ENCODE results near the gene GGCX. TPM values are rescaled to one million over a fixed set of nuclear protein-coding genes. Genes with fewer than 3 reads are reported as not detected.
"Not testable (repeated sequence)": the region's sequence is repeated elsewhere in the genome, so short reads cannot be mapped to it uniquely, and the experiment has no call there.

GGCX gene
- 28.1 TPM for total RNA-seq
- long read RNA-seq, full-length matches to known transcripts: 15 of 38 reads
- long read RNA-seq, partial matches to known transcripts: 16 of 38 reads
- long read RNA-seq, other reads (novel, unspliced or antisense): 7 of 38 reads

DNA sequence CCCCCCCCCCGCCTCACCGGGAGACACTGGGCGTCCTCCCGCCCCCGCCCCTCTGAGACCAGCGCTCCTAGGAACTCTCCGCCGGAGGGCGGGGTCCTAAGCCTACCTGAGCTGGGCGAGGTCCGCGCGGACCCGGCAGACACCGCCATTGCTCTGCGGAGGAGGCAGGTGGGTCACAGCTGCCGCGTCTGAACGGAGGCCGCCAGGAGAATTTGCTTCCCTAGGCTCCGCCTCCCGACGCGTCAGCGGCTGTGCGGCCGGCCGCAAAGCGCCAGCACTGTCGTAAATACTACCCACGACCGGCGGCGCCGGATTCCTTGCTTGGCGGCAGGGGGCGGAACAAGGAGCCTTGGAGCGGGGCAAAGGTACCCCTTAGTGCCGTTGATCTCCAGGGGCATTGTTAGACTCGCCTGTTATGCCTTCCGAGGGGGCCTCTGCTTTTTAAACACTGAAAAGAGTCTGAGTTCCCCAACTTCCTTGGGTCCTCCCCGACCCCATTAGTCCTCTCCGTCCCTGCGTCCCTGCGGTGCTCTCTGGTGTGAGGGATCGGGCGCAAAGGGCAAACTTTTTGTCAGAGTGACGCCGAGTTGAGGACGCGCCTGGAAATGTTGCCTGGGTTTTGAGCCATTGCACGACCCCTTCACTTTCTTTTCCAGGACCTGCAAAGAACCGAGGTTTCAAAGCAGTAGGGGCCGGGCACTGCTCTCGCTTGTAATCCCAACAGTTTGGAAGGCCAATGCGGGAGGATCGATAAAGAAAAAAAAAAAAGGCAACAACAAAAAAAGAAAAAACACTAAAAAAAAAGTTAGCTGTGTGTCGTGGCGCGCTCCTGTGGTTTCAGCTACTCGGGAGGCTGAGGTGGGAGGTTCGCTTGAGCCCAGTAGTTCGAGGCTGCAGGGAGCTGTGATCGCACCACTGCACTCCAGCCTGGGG lies at the start of gene GGCX:
TSS of gene GGCX (minus strand) at position 214 of the 933 bp plus-strand sequence. CDS start at position 149, 65 bp downstream.
- peak; percentile 93 for ATAC-seq
- DNase-seq: peak; percentile 98
- intact Hi-C loops (cut with micrococcal nuclease): no loop called here

DNA sequence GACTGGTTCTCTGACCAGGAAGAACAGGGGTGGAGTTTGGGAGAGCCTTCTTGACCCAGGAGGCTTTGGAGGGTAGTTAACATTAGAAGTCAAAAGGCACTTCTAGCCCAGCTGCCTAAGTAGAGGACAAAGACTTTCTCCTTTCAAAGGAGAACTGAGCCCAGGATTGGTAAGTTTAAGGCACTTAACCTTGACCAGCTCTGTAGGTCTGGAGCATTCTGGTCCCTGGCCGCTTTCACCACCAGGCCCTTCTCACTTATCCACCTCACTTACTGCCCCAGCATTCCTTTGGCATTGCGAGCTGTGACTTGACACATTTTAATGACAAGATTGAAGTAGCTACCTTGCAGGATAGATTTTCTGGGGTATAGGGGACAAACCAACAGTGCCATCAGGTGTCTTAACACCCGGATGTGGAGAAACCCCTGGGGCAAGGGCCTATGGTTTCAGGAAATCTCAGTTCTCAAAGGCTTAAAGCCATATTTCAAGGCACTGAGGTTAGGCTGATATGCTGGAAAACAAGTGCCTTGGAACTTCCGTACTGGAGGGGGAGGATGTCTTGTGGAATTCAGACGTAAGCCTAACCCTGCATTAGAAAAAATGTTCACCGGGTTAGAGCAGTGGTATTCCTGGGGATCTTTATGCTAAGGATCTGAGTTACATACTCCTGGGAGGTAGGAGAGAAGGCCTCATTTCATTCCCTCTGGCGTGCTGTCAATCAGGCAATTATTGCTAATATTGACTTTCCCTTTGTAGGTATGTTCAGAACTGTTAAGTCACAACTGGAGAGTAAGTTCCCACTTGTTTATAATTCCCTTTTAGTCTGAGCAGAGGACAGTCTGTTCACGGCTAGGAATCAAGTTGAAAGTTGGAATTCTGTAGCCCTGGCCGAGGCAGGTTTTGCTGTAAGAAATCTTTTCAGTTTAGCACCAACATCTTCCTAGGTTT lies 46.2 kb upstream of the GGCX start:
- DNase-seq (no peak), ATAC-seq (peak; percentile 2)
- intact Hi-C loops (cut with micrococcal nuclease): no loop called here

DNA sequence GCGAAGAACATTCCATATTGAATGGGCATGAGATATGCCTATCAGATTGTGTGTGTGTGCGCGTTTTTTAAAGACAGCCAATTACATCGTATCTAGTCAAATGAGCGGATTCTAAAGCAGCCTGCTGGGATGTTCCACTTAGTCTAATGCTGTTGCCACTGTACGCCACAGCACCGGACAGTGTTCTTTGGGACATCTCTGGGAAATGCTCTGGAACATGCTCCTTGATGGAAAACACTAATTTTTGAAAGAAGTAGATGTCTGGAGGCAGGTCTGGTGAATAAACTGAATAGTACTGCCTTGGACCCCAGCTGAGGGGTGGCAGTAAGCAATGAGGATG lies 44.8 kb upstream of the GGCX start:
- DNase-seq: no peak
- ATAC-seq: no peak
- intact Hi-C loops (cut with micrococcal nuclease): no loop called here

DNA sequence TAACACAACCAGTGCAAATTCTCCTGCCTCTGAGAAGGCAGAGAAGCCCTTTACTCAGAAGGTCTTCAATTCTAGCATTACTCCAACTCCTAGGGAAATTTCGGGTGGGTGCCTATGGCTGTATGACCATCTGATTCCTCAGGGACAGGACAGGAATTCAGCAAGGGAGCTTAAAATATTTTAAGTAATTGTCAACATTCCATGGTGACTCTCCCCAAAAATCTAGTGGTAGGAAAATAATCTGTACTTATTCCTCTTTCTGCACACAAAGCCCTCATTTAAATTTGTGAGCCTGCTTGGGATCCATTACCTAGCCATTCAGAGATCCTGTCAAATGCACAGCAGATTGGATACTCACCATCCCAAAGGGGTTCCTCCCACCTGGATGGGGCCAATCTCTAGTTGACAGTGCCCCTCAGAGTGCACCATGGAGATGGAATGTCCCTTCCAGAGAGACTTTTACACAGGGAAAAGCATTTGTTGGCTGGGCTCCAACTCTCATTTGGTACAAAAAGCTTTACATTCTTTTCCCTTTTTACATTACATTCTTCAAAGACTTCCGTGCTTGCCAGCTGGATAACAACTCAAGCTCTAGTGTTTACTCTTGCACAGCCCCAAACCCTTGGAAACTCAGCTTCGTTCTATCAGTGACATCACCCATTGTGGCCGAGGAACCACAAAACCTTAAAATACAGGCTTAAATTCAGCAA lies 44.3 kb upstream of the GGCX start:
- no peak for DNase-seq
- ATAC-seq: no peak
- intact Hi-C loops (cut with micrococcal nuclease): no loop called here

DNA sequence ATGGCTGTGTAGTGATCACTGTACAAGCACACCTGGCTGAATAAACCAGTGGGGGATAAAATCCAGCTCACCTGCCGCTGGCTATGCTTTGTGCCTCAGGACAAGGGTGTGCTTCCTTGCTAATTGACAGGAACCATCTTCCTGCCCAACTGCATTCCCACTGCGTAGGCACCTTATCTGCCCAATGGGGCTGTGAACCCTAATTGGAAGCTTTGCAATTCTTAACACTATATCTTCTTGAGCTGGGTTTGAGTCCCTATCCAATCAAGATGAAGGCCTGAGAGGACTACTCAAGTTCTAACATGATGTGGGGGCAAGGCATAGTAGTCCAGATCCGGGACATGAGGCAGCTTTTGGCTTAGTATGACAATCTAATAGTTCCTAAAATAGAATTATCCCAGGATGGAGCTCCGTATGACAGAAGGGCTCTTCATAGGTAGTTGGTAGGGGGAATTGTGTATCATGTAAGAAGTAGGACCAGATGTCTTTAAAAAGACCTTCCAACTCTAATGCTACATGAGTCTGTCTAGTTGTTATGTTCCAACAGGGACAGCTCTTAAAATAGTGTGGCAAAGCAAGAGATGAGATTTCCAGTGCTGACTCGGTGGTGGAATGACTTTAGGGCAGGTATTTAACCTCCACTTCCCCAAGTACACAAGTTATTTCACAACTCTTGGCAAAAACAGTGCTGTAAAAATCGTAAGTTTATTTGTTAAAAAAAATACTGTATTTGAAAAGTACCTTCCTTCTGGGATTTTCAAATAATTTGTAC lies 43.5 kb upstream of the GGCX start:
- ATAC-seq (no peak), DNase-seq (no peak)
- intact Hi-C loops (cut with micrococcal nuclease): no loop called here

DNA sequence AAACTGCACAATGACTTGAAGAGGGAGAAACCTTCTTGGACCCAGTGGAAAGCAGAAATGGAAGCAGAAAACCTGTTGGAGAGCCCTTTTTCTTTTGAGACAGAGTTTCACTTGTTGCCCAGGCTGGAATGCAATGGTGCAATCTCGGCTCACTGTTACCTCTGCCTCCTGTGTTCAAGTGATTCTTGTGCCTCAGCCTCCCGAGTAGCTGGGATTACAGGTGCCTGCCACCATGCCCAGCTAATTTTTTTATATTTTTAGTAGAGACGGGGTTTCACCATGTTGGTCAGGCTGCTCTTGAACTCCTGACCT lies 42.8 kb upstream of the GGCX start:
- DNase-seq; intact Hi-C loops (cut with micrococcal nuclease); ATAC-seq: not testable (repeated sequence)

DNA sequence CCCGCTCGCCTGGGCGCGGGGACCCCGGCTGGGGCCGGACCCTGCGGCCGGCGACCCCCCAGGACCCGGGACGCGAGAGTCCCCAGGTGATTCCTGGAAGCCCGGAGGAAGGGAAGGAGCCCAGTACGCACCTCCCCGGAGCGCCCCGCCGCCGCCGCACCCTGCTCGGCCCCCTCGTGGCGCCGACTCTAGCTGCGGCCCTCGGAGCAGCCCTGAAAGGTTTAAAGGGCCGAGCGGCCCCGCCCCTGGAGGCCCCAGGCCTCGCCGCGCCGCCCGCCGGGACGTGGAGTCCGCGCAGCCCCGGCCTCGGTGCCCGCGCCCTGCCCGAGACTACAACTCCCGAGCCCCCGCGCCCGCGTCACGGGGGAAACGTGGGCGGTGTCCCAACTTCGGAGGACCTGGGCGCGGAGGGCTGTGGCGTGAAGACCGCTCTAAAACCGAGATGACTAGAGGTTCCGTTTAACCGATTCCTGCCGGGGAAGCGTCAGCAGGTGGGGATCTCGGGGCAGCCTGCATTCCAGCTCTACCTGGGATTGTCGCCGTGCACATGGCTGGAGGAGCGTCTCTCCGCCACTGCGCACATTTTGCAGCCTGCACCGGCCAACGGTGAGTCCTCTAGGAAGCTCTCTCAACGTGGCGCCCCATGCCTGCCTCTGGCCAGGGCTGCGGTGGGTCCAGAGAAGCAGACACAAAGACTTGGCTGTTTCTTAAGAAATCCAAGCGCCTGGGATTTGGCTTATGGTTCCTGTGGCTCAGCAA lies 41.4 kb upstream of the GGCX start, which contains the start of gene TMEM150A:
TSS of gene TMEM150A (minus strand) at position 223 of the 759 bp plus-strand sequence. CDS start 750 bp downstream, outside the sequence.
- intact Hi-C loops (cut with micrococcal nuclease): no loop called here
- peak; percentile 98 for DNase-seq
- peak; percentile 94 for ATAC-seq

DNA sequence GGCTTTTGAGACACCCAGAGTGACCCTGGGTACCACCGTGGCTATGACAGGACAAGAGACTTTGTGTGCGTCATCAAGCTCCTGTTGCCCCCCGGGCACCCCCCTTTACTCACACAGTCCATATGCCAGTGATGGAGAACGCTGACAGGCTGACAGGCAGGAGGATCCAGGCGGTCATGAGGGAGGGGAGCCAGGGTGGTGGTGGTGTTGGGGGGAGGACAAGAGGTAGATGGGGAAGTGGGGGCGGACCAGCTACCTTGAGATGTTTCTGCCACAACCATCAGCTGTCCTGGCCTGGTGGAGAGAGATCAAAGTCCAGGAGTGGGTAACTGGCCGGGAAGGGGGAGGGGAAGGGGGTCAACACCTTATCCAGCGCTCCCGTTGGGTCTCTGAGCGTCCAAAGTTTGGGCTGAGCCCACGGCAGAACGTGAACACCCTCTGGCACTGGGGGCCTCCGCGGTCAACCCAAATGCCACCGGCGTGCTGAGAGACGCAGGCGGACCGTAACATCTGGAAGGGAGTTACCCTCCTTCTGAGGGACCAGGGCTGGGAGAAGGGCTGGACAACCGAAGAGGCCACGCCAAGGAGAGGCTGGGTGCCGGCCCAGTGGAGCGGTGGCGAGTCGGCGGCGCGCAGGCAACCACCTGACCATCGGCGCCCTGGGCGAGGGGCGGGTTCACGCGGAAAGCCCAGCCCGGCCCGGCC lies 40.6 kb upstream of the GGCX start:
- intact Hi-C loops (cut with micrococcal nuclease): no loop called here
- DNase-seq (peak; percentile 85), ATAC-seq (peak; percentile 71)

DNA sequence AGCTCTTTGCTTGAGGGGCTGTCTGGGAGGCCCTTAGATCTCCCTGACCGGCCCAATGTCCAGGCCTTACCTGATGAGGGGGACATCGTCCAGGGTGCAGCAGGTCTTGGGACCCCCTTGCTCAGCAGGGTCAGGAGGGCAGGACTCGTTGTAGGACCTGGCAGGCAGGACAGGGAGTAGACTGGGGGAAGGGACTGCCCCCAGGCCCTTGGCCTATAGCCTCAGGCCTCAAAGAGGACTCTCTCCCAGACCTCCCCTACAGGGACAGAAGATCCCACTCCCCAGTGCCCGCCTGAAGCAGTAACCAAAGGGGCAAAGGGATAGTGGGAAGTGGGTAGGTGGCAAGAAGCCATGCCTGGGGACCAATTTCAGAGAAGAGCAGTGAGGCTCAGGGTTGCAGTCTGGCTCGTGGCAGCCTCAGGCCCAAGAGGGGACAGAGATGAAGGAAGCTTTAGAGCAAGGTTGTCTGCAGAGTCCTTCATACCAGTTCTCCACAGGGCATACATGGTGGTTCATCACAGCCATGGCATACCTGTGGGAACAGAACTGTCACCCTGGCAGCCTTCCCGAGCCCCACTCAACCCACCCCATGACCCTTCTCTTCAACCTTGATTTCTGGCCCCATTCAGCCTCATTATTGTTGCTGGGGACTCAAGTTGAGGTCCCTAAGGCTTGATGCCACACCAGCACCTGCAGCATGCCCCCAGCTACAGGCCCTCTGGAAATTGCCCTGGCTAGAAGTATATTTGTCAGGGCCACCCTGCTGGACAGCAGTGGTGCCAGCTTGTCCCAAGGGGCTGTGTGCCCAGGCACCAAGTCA lies 39.9 kb upstream of the GGCX start:
- DNase-seq (no peak), ATAC-seq (no peak)
- intact Hi-C loops (cut with micrococcal nuclease): no loop called here

DNA sequence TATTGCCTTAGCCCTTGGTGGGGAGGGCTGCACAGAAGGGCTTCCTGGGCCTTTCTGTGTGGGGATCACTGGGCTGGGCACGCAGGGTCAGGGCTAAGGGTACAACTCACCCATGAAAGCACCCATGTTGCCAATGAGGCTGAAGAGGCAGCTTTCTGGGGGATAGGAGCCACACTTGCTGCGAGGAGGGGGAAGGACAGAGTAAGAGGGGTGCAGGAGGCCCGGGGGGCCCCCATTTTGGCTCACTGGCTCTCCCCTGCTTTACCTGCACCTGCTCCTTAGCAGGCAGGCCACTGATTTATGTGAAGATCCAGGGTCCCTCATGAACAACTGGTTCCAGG lies 38.9 kb upstream of the GGCX start:
- DNase-seq (no peak), ATAC-seq (no peak)
- intact Hi-C loops (cut with micrococcal nuclease): no loop called here

DNA sequence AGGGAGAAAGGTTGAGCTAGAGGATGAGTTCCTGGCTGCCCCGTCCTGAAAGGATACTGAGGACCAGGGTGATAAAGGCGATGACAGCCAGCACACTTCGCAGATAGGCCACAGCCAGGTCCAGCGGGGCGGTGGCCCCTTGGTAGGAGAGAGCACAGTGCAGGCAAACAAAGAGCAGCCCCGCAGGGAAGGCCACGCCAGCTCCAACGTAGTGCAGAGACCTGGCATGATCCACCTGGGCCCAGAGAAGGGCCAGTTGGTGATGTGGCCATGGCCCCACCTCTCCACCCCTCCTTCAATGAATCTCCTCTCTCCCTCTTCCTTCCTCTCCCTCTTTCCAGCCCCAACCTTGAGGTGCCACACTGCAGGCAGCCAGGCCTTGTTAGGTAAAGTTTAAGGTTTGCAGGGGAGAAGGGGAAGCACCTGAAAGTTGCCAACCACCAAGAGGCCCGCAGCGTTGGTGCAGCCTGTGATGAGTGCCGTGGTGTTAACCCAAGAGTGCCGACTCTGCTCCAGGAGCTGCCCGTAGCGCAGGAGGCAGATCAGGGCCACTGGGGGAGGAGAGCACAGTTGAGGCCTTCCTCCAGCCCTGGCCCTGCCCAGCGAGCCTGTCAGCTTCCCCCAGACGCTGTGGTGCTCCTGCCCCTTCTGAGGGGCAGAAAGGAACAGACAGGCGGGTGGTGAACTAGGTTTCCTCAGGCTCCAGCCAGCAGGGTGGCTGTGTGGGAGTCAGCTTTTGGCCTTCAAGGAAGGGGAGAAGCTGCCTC lies 38.4 kb upstream of the GGCX start:
- DNase-seq (no peak), ATAC-seq (no peak)
- intact Hi-C loops (cut with micrococcal nuclease): no loop called here

DNA sequence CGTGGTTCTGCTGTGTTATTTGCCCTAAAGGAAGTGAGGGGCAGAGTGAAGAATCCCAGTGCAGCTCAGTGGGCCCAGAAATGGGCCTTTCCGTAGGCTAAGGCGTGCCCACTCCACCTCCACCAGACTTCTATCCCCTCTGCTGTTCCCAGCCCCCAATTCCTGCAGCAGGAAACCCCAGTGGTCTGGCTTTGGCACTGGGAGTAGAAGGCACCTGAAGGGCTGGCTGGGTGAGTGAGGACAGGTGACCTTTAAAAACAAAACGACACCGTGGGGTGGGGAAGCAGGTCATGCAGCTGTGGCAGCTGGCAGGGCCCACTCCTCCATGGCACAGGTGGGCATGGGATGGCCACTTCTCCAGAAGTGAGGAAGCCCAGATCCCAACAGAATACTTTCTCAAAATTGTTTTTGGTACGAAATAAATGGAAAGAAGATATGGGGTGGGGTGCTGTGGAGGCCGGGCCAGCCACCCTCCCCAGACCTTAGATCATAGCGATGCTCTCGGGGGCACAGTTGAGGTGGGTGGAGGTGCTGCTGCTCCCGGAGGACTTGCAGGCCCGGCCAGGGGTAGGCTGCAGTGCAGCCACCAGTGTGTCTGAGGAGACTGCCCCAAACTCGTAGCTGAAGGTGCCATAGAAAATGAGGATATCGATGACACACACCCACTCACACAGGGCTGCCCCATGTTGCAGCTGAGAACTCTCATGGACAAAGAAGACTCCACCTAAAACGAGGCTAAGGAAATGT lies 37.5 kb upstream of the GGCX start:
- DNase-seq (no peak), ATAC-seq (no peak)
- intact Hi-C loops (cut with micrococcal nuclease): no loop called here

DNA sequence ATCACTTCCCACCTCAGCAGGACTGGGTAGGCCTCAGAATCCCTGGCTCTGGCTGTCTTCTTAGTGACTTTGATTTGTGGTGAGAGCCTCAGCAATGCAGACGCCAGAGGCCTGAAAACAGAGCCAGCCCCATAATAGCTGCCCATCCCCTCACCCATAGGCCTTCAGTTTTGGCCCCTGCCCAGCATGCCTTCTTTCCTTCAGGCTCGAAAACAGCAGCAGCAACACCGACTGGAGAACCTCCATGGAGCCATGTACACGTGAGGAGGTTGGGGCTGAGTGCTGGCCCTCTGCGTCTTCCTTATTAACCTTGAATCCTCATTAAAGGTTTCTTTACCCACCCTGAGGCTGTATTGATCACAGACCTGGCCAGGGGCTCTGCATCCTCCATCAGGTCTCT lies 35.9 kb upstream of the GGCX start:
- no peak for DNase-seq
- no peak for ATAC-seq
- intact Hi-C loops (cut with micrococcal nuclease): no loop called here

DNA sequence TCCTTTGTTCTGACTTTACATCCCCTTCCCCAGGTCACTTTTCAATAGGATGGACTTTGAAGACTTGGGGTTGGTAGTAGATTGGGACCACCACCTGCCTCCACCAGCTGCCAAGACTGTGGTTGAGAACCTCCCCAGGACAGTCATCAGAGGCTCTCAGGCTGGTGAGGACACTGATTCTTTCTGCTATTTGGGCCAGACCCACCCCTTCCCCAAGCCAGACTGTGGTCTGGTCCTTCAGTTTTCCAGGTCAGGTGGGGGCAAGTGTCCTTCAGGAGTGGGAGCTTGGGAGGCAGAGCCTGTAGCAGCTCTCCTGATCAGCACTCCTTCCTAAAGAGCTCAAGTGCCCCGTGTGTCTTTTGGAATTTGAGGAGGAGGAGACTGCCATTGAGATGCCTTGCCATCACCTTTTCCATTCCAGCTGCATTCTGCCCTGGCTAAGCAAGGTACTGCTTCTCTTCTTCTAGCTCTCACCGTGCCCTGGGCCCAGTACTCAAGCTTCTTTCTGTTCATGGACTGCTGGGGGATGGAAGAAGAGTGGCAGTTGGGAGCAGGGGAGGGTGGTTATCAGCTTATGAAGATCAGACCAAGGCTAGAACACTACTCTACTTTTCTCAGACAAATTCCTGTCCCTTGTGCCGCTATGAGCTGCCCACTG lies 35.3 kb upstream of the GGCX start:
- intact Hi-C loops (cut with micrococcal nuclease): no loop called here
- ATAC-seq: no peak
- no peak for DNase-seq

DNA sequence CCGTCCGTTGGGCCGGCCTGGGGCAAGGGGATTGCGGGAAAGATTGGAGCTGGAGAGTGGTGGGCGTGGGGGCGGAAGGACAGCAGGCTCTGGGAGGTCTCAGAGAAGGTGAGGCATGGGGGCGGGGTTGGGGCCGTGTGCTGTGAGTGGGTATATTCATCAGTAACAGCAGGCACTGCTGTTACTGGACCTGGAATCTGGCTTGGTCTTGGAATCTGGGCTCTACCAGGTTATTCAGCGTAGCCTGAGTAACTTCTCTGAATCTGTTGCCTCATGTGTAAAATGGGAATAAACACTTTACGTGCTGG lies 34.7 kb upstream of the GGCX start:
- DNase-seq: no peak
- intact Hi-C loops (cut with micrococcal nuclease): no loop called here
- ATAC-seq: no peak
